IMR-90 (cell line): ENCODE measurements around the gene MGAT5B. TPM values are rescaled to one million over a fixed set of nuclear protein-coding genes. Genes with fewer than 3 reads are reported as not detected.

ENCODE experiments used
- ATAC-seq: fragments of 200-7000 bp; cut with Tn5 transposase; 2 replicates; pipeline ENCODE4 v1.9.1; 2020; ENCODE audit warnings: low read depth, mild to moderate bottlenecking, moderate library complexity
- BruUV-seq: library from RNA; stranded (reverse); fragments of 400-500 nt; replicated peaks from 2 replicates; lab custom pipeline; 2021; lab: Mats Ljungman, UMichigan
- CTCF ChIA-PET: fragments of 300-600 bp; formaldehyde crosslinking; extraction: SDS; loops from one replicate; lab custom pipeline; 2021; ENCODE audit warnings: antibody characterized with exemption; lab: Yijun Ruan, JAX
- POLR2A ChIA-PET: fragments of 300-600 bp; sonication (Branson Sonifier 250); formaldehyde crosslinking; loops from one replicate; lab custom pipeline; 2022; ENCODE audit warnings: antibody characterized with exemption; ENCODE audit not compliant: unreplicated experiment; lab: Charles Lee
- DNase-seq: peaks from one replicate; pipeline ENCODE4 v3.0.0; 2013
- H2AFZ ChIP-seq: replicated peaks from 2 replicates; pipeline ENCODE3; 2013; ENCODE audit warnings: low read length, mild to moderate bottlenecking; ENCODE audit not compliant: poor library complexity
- H2AK5ac ChIP-seq: 2 replicates; pipeline ENCODE4 v1.6.1; 2013; ENCODE audit warnings: low read depth, low read length, inconsistent platforms
- H2AK9ac ChIP-seq: replicated peaks from 2 replicates; pipeline ENCODE3; 2013; ENCODE audit warnings: mild to moderate bottlenecking, low read depth, low read length, moderate library complexity; ENCODE audit not compliant: poor library complexity
- H2BK120ac ChIP-seq: 2 replicates; pipeline ENCODE4 v1.6.1; 2013; ENCODE audit warnings: low read depth, low read length, inconsistent platforms
- H2BK15ac ChIP-seq: 3 replicates; pipeline ENCODE4 v1.6.1; 2013; ENCODE audit warnings: low read depth, low read length, inconsistent platforms
- H2BK20ac ChIP-seq: 2 replicates; pipeline ENCODE4 v1.6.1; 2013; ENCODE audit warnings: low read depth, mild to moderate bottlenecking, inconsistent platforms, low read length, moderate library complexity
- H2BK5ac ChIP-seq: 2 replicates; pipeline ENCODE4 v1.6.1; 2013; ENCODE audit warnings: mild to moderate bottlenecking, low read depth, low read length, inconsistent platforms; ENCODE audit not compliant: poor library complexity, severe bottlenecking
- H3K14ac ChIP-seq: replicated peaks from 2 replicates; pipeline ENCODE4 v1.6.1; 2013; ENCODE audit warnings: low read depth, low read length, inconsistent platforms
- H3K18ac ChIP-seq: 2 replicates; pipeline ENCODE4 v1.6.1; 2013; ENCODE audit warnings: low read depth, low read length, control low read depth
- H3K23ac ChIP-seq: 2 replicates; pipeline ENCODE4 v1.6.1; 2013; ENCODE audit warnings: low read depth, low read length, inconsistent platforms
- H3K27ac ChIP-seq: 2 replicates; pipeline ENCODE4 v1.5.1; 2013; ENCODE audit warnings: mild to moderate bottlenecking, control low read depth, low read length; ENCODE audit not compliant: insufficient read depth
- H3K27me3 ChIP-seq: 2 replicates; pipeline ENCODE4 v1.6.1; 2013; ENCODE audit warnings: low read length; ENCODE audit not compliant: control insufficient read depth, insufficient read depth
- H3K36me3 ChIP-seq: 2 replicates; pipeline ENCODE4 v1.6.1; 2013; ENCODE audit warnings: low read length, mixed read lengths; ENCODE audit not compliant: control insufficient read depth, insufficient read depth
- H3K4ac ChIP-seq: 2 replicates; pipeline ENCODE4 v1.6.1; 2013; ENCODE audit warnings: low read depth, low read length, inconsistent platforms
- H3K4me1 ChIP-seq: 2 replicates; pipeline ENCODE4 v1.6.1; 2013; ENCODE audit warnings: low read length, mixed read lengths; ENCODE audit not compliant: control insufficient read depth, insufficient read depth
- H3K4me2 ChIP-seq: 2 replicates; pipeline ENCODE4 v1.6.1; 2013; ENCODE audit warnings: low read depth, mild to moderate bottlenecking, control low read depth, low read length, moderate library complexity
- H3K4me3 ChIP-seq: 2 replicates; pipeline ENCODE4 v1.5.1; 2013; ENCODE audit warnings: low read depth, mild to moderate bottlenecking, control low read depth, low read length, moderate library complexity; ENCODE audit not compliant: insufficient read depth
- H3K56ac ChIP-seq: 2 replicates; pipeline ENCODE4 v1.6.1; 2013; ENCODE audit warnings: low read length, inconsistent platforms; ENCODE audit not compliant: insufficient read depth; ENCODE audit errors: extremely low read depth
- H3K79me1 ChIP-seq, 2 experiments: 2 replicates each; pipeline ENCODE4 v1.6.1; 2013; ENCODE audit warnings: low read length in 2 of 2, inconsistent platforms in 1 of 2, low read depth in 1 of 2
- H3K9ac ChIP-seq: 2 replicates; pipeline ENCODE4 v1.6.1; 2013; ENCODE audit warnings: low read depth, low read length, control low read depth
- H3K9me1 ChIP-seq: 2 replicates; pipeline ENCODE4 v1.6.1; 2013; ENCODE audit warnings: low read length, inconsistent platforms; ENCODE audit not compliant: insufficient read depth
- H3K9me3 ChIP-seq: 2 replicates; pipeline ENCODE4 v1.6.1; 2013; ENCODE audit warnings: low read length; ENCODE audit not compliant: control insufficient read depth, insufficient read depth
- H4K20me1 ChIP-seq: 2 replicates; pipeline ENCODE4 v1.6.1; 2013; ENCODE audit warnings: low read length, inconsistent platforms; ENCODE audit not compliant: insufficient read depth
- H4K5ac ChIP-seq: 2 replicates; pipeline ENCODE4 v1.6.1; 2013; ENCODE audit warnings: mild to moderate bottlenecking, low read depth, low read length, control low read depth
- H4K8ac ChIP-seq, 2 experiments: 2 replicates each; pipeline ENCODE4 v1.6.1; 2013; ENCODE audit warnings: low read depth in 2 of 2, low read length in 2 of 2, control low read depth in 1 of 2, inconsistent platforms in 1 of 2
- H4K91ac ChIP-seq: 2 replicates; pipeline ENCODE4 v1.6.1; 2013; ENCODE audit warnings: low read depth, low read length, inconsistent platforms; ENCODE audit not compliant: insufficient read depth
- BHLHE40 ChIP-seq: fragments of 150-350 bp; IDR thresholded peaks from 2 replicates; pipeline ENCODE4 v1.6.1; 2016; ENCODE audit warnings: mild to moderate bottlenecking, low read depth, low read length
- FOS ChIP-seq: fragments of 150-350 bp; IDR thresholded peaks from 2 replicates; pipeline ENCODE4 v1.6.1; 2016; ENCODE audit warnings: low read depth, low read length
- MAZ ChIP-seq: IDR thresholded peaks from 2 replicates; pipeline ENCODE4 v1.6.1; 2012; ENCODE audit warnings: low read depth, mild to moderate bottlenecking, low read length, improper control_type of control experiment, moderate library complexity, borderline replicate concordance
- RCOR1 ChIP-seq: IDR thresholded peaks from 2 replicates; pipeline ENCODE4 v1.6.1; 2012; ENCODE audit warnings: mild to moderate bottlenecking, low read length, improper control_type of control experiment; ENCODE audit not compliant: insufficient replicate concordance
- RFX5 ChIP-seq: IDR thresholded peaks from 2 replicates; pipeline ENCODE4 v1.8.0; 2012; ENCODE audit warnings: low read depth, mild to moderate bottlenecking, low read length, moderate library complexity
- SMC3 ChIP-seq: fragments of 150-350 bp; IDR thresholded peaks from 2 replicates; pipeline ENCODE4 v1.6.1; 2016; ENCODE audit warnings: low read depth, mild to moderate bottlenecking, antibody characterized with exemption, low read length, moderate library complexity
- WGBS, 2 experiments: methylation state at CpG; one replicate each; pipeline versions ENCODE4 v1.1.5 to v1.1.7; 2013; ENCODE audit warnings: missing lambda C conversion rate in 2 of 2; ENCODE audit not compliant: insufficient read length in 1 of 2; ENCODE audit errors: extremely low coverage in 2 of 2; 5-methylcytosine and 5-hydroxymethylcytosine counted together
- dilution Hi-C: fragments of 300-500 bp; cut with HindIII; formaldehyde crosslinking; loops from one replicate; pipeline ENCODE4 v1.14.3; 2018; ENCODE audit warnings: low sequenced_read_pairs; ENCODE audit not compliant: unreplicated experiment
- in situ Hi-C: fragments of 300-500 bp; cut with MboI; formaldehyde crosslinking; loops from 3 replicates; pipeline ENCODE4 v1.14.3; 2019; ENCODE audit warnings: low sequenced_read_pairs, inconsistent platforms, mixed read lengths
- intact Hi-C: fragments of 100-400 bp; cut with micrococcal nuclease; formaldehyde crosslinking; loops from 2 replicates; pipeline ENCODE4 v1.10.0; 2022
- polyA plus RNA-seq, 3 experiments: library from polyadenylated mRNA; depleted of rRNA; stranded (reverse); fragments of >200 nt; gene quantifications; 2 replicates each; pipeline ENCODE4 v1.2.3, GENCODE V29; 2012; ENCODE audit warnings: low replicate concordance in 1 of 3
- total RNA-seq: library from RNA; depleted of rRNA; stranded (reverse); fragments of >200 nt; gene quantifications from 2 replicates; pipeline ENCODE4 v1.2.3, GENCODE V29; 2012
- TF ChIP-seq, protein P1 (sequence below): fragments of 150-350 bp; IDR thresholded peaks from 2 replicates; pipeline ENCODE4 v1.6.1; 2016; ENCODE audit warnings: low read depth, mild to moderate bottlenecking, low read length, moderate library complexity, borderline replicate concordance

Gene MGAT5B
- total and polyA plus RNA-seq, 2 of the 4 experiments (the other 2 are of a cell fraction) = 0.54 to 2.0 TPM

DNA sequence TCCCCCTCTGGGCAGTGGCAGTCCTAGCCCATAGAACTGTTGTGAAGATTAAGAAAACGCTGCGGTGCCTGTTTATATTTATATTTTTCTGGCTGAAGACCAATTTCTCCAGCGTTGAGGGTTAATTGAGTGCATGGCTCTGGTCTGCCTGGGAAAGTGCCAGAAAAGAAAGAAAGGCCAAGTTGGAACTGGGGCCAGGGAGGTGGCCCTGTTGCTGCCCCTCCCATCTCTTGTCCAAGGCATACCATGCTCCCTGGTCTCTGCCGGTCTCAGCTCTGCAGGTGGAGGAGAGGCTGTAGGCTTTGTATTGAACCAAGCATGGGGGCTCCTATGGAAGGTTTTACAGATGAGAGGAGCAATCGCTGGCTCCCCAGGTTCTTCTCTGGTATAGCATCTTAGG lies 124.7 kb downstream of the MGAT5B start:
- H2BK120ac ChIP-seq = no peak overlapping the region
- no peak overlapping the region for H2AK5ac ChIP-seq
- no peaks in the 10 kb centered on the region for H3K9me1 ChIP-seq
- no peak overlapping the region for H3K18ac ChIP-seq
- no TSS peak for BruUV-seq
- no peak overlapping the region for H3K9ac ChIP-seq
- H4K8ac ChIP-seq = no peak overlapping the region
- no peaks in the 10 kb centered on the region for H3K36me3 ChIP-seq
- H3K4me3 ChIP-seq = no peak overlapping the region
- ChIA-PET CTCF (no interaction called here), POLR2A (no interaction called here)
- no peak overlapping the region for H2BK20ac ChIP-seq
- no peak overlapping the region for H3K4ac ChIP-seq
- H3K23ac ChIP-seq = no peak overlapping the region
- in situ Hi-C loops (no loop called here), intact Hi-C loops (no loop called here), dilution Hi-C loops (no loop called here)
- no peak overlapping the region for H3K27ac ChIP-seq
- 6% methylated on average over 2 of the region's 5 CpGs; no CpG with 5 or more reads in 1 of the 2 experiments for WGBS, 2 experiments
- no peak overlapping the region for H4K5ac ChIP-seq
- H2AK9ac ChIP-seq = no peak overlapping the region
- H3K27me3 ChIP-seq = peaks cover 60% of the 10 kb centered on the region
- H2BK5ac ChIP-seq = no peak overlapping the region
- no peaks in the 10 kb centered on the region for H3K9me3 ChIP-seq
- no peak overlapping the region for H3K56ac ChIP-seq
- H4K91ac ChIP-seq = no peak overlapping the region
- no peak overlapping the region for H2AFZ ChIP-seq
- no peak for DNase-seq
- no peaks in the 10 kb centered on the region for H4K20me1 ChIP-seq
- H3K4me1 ChIP-seq = no peaks in the 10 kb centered on the region
- no peak for TF ChIP-seq BHLHE40
- TF ChIP-seq MAZ = no peak
- TF ChIP-seq, protein P1, sequence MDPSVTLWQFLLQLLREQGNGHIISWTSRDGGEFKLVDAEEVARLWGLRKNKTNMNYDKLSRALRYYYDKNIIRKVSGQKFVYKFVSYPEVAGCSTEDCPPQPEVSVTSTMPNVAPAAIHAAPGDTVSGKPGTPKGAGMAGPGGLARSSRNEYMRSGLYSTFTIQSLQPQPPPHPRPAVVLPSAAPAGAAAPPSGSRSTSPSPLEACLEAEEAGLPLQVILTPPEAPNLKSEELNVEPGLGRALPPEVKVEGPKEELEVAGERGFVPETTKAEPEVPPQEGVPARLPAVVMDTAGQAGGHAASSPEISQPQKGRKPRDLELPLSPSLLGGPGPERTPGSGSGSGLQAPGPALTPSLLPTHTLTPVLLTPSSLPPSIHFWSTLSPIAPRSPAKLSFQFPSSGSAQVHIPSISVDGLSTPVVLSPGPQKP = no peak
- TF ChIP-seq RCOR1 = no peak
- TF ChIP-seq SMC3 = no peak
- TF ChIP-seq FOS = no peak
- TF ChIP-seq RFX5 = no peak
- H3K4me2 ChIP-seq = no peak overlapping the region
- no peaks in the 10 kb centered on the region for H3K79me1 ChIP-seq
- H2BK15ac ChIP-seq = no peak overlapping the region
- ATAC-seq = no peak
- H3K14ac ChIP-seq = no peak overlapping the region
